SH-SY5Y (cell line): ENCODE data around the gene CADM2.

ENCODE experiments used
- GATA2 ChIP-seq: IDR thresholded peaks from 2 replicates; pipeline ENCODE4 v1.6.1; 2011; ENCODE audit warnings: mild to moderate bottlenecking, low read depth, low read length
- GATA3 ChIP-seq: IDR thresholded peaks from 2 replicates; pipeline ENCODE4 v1.6.1; 2011; ENCODE audit warnings: low read depth, mild to moderate bottlenecking, low read length, moderate library complexity

DNA sequence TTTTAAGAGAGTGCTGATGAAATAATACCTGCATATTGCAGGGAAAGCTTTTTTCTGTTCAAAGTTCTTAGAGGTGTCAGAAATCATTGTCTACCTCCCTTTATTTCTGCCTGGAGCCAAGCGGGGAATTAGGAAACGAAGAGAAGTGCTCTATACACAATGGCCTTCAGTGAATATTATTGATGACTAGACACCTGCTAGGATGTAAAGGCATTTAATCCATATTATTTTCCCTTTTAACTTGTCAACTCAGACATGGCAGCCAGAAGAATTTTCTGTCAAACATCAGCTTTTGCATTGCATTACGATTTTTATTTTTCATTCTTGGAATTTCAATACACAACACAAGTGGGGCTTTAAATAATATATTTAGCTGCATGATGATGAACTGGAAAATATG, 24.7 kb downstream of the CADM2 start:
- TF ChIP-seq GATA2 (no peak), GATA3 (no peak)
